ENCODE data around the gene NACC1. TPM values are rescaled to one million over a fixed set of nuclear protein-coding genes. Genes with fewer than 3 reads are reported as not detected.

Gene NACC1
- total and polyA plus RNA-seq, 2 of the 13 experiments (the other 11 are each of a cell fraction or from before 2014, with no cell fraction given): 31.8 to 42.3 TPM

DNA sequence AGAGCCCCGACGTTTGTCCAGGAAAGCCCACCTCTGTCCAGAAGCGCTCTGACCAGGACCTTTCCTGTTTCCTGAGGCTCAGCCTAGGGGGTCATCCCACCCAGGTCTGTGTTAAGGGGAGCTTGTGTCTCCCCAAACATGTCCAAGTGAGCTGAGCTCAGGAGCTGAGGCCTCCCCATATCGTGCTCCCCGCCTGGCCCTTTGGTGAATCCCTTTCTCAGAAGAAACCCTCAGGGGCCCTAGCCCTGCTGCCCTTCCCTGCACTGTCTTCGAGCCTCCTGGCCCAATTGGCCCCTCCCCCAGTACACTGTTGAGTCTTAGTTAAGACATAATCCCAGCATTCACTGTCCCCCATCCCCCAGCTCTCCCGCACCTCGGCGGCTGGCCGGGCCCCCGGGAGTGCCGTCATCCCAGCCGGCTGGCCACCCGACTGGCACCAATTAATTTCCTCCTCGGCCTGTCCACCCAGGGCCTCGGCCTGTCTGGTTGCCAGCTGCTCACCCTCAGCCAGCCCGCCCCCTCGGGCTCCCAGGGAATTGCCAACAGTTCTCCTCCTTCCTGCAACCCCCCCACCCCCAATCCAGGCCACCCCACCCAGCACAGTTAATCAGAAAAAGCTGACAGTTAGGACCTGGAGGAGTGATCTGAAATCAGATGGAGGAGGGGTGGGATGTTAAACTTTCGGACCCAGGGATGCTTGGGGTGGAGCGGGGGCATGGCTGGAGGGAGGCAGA lies 45.7 kb downstream of the NACC1 start (continued):
- TF ChIP-seq, protein P1, sequence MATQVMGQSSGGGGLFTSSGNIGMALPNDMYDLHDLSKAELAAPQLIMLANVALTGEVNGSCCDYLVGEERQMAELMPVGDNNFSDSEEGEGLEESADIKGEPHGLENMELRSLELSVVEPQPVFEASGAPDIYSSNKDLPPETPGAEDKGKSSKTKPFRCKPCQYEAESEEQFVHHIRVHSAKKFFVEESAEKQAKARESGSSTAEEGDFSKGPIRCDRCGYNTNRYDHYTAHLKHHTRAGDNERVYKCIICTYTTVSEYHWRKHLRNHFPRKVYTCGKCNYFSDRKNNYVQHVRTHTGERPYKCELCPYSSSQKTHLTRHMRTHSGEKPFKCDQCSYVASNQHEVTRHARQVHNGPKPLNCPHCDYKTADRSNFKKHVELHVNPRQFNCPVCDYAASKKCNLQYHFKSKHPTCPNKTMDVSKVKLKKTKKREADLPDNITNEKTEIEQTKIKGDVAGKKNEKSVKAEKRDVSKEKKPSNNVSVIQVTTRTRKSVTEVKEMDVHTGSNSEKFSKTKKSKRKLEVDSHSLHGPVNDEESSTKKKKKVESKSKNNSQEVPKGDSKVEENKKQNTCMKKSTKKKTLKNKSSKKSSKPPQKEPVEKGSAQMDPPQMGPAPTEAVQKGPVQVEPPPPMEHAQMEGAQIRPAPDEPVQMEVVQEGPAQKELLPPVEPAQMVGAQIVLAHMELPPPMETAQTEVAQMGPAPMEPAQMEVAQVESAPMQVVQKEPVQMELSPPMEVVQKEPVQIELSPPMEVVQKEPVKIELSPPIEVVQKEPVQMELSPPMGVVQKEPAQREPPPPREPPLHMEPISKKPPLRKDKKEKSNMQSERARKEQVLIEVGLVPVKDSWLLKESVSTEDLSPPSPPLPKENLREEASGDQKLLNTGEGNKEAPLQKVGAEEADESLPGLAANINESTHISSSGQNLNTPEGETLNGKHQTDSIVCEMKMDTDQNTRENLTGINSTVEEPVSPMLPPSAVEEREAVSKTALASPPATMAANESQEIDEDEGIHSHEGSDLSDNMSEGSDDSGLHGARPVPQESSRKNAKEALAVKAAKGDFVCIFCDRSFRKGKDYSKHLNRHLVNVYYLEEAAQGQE (IDR thresholded peaks at IDR 0.05; ENCODE audit: borderline replicate concordance in 1 of 2, low read depth in 1 of 2, low read length in 2 of 2): 0 out of 4 replicates have a peak, but pooled peaks of 1 of the 2 experiments have one; percentile 9
- TF ChIP-seq, protein P2, sequence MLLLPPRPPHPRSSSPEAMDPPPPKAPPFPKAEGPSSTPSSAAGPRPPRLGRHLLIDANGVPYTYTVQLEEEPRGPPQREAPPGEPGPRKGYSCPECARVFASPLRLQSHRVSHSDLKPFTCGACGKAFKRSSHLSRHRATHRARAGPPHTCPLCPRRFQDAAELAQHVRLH (CRISPR knock-in tag; IDR thresholded peaks at IDR 0.05; ENCODE audit: borderline replicate concordance, low read depth): no peak
- TF ChIP-seq HIVEP1 (CRISPR knock-in tag; IDR thresholded peaks at IDR 0.05) (no peak), PPARG (CRISPR knock-in tag; conservative IDR thresholded peaks at IDR 0.05) (no peak), MAFG (CRISPR knock-in tag; IDR thresholded peaks at IDR 0.05) (no peak; the same call in 1 of the 2 replicates), ZNF569 (CRISPR knock-in tag; IDR thresholded peaks at IDR 0.05; ENCODE audit: borderline replicate concordance) (no peak), ELF1 (CRISPR knock-in tag; IDR thresholded peaks at IDR 0.05) (no peak), ATAD3A (CRISPR knock-in tag; IDR thresholded peaks at IDR 0.05) (no peak), MTF2 (CRISPR knock-in tag; IDR thresholded peaks at IDR 0.05; ENCODE audit: borderline replicate concordance) (no peak; the same call in 1 of the 2 replicates), EP300 (IDR thresholded peaks at IDR 0.05; ENCODE audit: low read depth in 2 of 2, low read length in 2 of 2) (no peak; a peak in 1 of 4 replicates), EP300 (CRISPR knock-in tag; IDR thresholded peaks at IDR 0.05; ENCODE audit: borderline replicate concordance) (no peak), KLF15 (CRISPR knock-in tag; IDR thresholded peaks at IDR 0.05; ENCODE audit: borderline replicate concordance) (no peak)
- TF ChIP-seq, protein P3, sequence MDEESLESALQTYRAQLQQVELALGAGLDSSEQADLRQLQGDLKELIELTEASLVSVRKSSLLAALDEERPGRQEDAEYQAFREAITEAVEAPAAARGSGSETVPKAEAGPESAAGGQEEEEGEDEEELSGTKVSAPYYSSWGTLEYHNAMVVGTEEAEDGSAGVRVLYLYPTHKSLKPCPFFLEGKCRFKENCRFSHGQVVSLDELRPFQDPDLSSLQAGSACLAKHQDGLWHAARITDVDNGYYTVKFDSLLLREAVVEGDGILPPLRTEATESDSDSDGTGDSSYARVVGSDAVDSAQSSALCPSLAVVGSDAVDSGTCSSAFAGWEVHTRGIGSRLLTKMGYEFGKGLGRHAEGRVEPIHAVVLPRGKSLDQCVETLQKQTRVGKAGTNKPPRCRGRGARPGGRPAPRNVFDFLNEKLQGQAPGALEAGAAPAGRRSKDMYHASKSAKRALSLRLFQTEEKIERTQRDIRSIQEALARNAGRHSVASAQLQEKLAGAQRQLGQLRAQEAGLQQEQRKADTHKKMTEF (CRISPR knock-in tag; IDR thresholded peaks at IDR 0.05): no peak
- TF ChIP-seq, protein P4, sequence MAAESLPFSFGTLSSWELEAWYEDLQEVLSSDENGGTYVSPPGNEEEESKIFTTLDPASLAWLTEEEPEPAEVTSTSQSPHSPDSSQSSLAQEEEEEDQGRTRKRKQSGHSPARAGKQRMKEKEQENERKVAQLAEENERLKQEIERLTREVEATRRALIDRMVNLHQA (CRISPR knock-in tag; IDR thresholded peaks at IDR 0.05): no peak
- TF ChIP-seq, protein P5, sequence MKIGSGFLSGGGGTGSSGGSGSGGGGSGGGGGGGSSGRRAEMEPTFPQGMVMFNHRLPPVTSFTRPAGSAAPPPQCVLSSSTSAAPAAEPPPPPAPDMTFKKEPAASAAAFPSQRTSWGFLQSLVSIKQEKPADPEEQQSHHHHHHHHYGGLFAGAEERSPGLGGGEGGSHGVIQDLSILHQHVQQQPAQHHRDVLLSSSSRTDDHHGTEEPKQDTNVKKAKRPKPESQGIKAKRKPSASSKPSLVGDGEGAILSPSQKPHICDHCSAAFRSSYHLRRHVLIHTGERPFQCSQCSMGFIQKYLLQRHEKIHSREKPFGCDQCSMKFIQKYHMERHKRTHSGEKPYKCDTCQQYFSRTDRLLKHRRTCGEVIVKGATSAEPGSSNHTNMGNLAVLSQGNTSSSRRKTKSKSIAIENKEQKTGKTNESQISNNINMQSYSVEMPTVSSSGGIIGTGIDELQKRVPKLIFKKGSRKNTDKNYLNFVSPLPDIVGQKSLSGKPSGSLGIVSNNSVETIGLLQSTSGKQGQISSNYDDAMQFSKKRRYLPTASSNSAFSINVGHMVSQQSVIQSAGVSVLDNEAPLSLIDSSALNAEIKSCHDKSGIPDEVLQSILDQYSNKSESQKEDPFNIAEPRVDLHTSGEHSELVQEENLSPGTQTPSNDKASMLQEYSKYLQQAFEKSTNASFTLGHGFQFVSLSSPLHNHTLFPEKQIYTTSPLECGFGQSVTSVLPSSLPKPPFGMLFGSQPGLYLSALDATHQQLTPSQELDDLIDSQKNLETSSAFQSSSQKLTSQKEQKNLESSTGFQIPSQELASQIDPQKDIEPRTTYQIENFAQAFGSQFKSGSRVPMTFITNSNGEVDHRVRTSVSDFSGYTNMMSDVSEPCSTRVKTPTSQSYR (CRISPR knock-in tag; IDR thresholded peaks at IDR 0.05; ENCODE audit: borderline replicate concordance): peak; percentile 88
- TF ChIP-seq, protein P6, sequence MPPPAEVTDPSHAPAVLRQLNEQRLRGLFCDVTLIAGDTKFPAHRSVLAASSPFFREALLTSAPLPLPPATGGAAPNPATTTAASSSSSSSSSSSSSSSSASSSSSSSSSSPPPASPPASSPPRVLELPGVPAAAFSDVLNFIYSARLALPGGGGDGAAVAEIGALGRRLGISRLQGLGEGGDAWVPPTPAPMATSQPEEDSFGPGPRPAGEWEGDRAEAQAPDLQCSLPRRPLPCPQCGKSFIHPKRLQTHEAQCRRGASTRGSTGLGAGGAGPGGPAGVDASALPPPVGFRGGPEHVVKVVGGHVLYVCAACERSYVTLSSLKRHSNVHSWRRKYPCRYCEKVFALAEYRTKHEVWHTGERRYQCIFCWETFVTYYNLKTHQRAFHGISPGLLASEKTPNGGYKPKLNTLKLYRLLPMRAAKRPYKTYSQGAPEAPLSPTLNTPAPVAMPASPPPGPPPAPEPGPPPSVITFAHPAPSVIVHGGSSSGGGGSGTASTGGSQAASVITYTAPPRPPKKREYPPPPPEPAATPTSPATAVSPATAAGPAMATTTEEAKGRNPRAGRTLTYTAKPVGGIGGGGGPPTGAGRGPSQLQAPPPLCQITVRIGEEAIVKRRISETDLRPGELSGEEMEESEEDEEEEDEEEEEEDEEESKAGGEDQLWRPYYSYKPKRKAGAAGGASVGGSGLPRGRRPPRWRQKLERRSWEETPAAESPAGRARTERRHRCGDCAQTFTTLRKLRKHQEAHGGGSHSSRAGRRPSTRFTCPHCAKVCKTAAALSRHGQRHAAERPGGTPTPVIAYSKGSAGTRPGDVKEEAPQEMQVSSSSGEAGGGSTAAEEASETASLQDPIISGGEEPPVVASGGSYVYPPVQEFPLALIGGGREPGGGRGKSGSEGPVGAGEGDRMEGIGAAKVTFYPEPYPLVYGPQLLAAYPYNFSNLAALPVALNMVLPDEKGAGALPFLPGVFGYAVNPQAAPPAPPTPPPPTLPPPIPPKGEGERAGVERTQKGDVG (CRISPR knock-in tag; IDR thresholded peaks at IDR 0.05; ENCODE audit: borderline replicate concordance): no peak

Measured in HepG2 (cell line).